ENCODE results near the gene SIAE.

GRCh38 chr11:124674571-124674970 is 1.0 kb upstream of the SIAE start:
- TF ChIP-seq CTCF (IDR thresholded peaks at IDR 0.05) (no peak), POLR2A (IDR thresholded peaks at IDR 0.05) (no peak), POLR2AphosphoS5 (IDR thresholded peaks at IDR 0.05) (no peak)
